GM19467 (cell line): ENCODE data around the gene TP53TG3E.
"Not testable (repeated sequence)": the region's sequence is repeated elsewhere in the genome, so short reads cannot be mapped to it uniquely, and the experiment has no call there.

ENCODE experiments used
- ATAC-seq: cut with Tn5 transposase; IDR thresholded peaks from one replicate; pipeline ENCODE4 v1.9.1; 2021; ENCODE audit warnings: mild to moderate bottlenecking, moderate library complexity; ENCODE audit not compliant: unreplicated experiment

TP53TG3E gene, protein sequence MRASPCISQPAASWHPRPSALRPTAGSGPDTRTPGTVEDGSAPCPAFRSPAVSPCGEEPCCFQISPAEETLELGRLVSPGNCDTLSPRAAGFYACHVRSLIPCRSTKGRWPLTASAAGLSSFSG

GRCh38 chr16:33304006-33304405 is at the start of gene TP53TG3E:
Gene TP53TG3E (plus strand): TSS chr16:33304306. CDS start chr16:33304374, 68 bp downstream.
- ATAC-seq = not testable (repeated sequence)

DNA sequence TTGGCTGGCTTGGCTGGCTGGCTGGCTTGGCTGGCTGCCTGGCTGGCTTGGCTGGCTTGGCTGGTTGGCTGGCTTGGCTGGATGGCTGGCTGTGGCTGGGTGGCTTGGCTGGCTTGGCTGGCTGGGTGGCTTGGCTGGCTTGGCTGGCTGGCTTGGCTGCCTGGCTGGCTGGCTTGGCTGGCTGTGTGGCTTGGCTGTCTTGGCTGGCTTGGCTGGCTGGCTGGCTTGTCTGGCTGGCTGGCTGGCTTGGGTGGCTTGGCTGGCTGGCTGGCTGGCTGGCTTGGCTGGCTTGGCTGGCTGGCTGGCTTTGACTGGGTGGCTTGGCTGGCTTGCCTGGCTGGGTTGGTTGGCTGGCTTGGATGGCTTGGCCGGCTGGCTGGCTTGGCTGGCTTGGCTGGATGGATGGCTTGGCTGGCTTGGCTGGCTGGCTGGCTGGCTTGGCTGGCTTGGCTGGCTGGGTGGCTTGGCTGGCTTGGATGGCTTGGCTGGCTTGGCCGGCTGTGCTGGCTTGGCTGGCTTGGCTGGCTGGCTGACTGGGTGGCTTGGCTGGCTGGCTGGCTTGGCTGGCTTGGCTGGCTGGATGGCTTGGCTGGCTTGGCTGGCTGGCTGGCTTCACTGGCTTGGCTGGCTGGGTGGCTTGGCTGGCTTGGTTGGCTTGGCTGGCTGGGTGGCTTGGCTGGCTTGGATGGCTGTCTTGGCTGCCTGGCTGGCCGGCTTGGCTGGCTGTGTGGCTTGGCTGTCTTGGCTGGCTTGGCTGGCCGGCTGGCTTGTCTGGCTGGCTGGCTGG is 32.3 kb downstream of the TP53TG3E start:
- not testable (repeated sequence) for ATAC-seq

DNA sequence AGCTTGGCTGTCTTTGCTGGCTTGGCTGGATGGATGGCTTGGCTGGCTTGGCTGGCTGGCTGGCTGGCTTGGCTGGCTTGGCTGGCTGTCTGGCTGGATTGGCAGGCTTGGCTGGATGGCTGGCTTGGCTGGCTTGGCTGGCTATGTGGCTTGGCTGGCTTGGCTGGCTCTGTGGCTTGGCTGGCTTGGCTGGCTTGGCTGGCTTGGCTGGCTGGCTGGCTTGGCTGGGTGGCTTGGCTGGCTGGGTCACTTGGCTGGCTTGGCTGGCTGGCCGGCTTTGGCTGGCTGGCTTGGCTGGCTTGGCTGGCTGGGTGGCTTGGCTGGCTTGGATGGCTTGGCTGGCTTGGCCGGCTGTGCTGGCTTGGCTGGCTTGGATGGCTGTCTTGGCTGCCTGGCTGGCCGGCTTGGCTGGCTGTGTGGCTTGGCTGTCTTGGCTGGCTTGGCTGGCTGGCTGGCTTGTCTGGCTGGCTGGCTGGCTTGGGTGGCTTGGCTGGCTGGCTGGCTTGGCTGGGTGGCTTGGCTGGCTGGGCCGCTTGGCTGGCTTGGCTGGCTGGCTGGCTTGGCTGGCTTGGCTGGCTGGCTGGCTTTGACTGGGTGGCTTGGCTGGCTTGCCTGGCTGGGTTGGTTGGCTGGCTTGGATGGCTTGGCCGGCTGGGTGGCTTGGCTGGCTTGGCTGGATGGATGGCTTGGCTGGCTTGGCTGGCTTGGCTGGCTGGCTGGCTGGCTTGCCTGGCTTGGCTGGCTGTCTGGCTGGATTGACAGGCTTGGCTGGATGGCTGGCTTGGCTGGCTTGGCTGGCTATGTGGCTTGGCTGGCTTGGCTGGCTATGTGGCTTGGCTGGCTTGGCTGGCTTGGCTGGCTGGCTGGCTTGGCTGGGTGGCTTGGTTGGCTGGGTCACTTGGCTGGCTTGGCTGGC is 33.8 kb downstream of the TP53TG3E start:
- not testable (repeated sequence) for ATAC-seq

- ATAC-seq = not testable (repeated sequence)
These were observed 34.4 kb downstream of the TP53TG3E start for GRCh38 chr16:33338543-33338951.

GRCh38 chr16:33339093-33340061 is 35.3 kb downstream of the TP53TG3E start:
- not testable (repeated sequence) for ATAC-seq
